GOT3 (cell line): ENCODE data around the gene RNF25.
"Not testable (repeated sequence)": the region's sequence is repeated elsewhere in the genome, so short reads cannot be mapped to it uniquely, and the experiment has no call there.

Experiments
- DNase-seq: peaks from one replicate; lab custom pipeline; 2025; ENCODE audit warnings: mixed read lengths; lab: John Stamatoyannopoulos, UW

The RNF25 gene

GRCh38 chr2:218671654-218672566 lies at the start of gene RNF25, which contains the start of gene STK36:
TSS of gene RNF25 (minus strand) at chr2:218672002. CDS start at chr2:218671970, 32 bp downstream.
TSS of gene STK36 (plus strand) at chr2:218672086. CDS start at chr2:218672830, 744 bp downstream.
- DNase-seq: peak; percentile 40

GRCh38 chr2:218721488-218721887 lies 49.7 kb upstream of the RNF25 start:
- DNase-seq: no peak

GRCh38 chr2:218720048-218721041 lies 48.5 kb upstream of the RNF25 start:
- no peak for DNase-seq

GRCh38 chr2:218719457-218719856 lies 47.7 kb upstream of the RNF25 start:
- DNase-seq: no peak

GRCh38 chr2:218718058-218718457 lies 46.3 kb upstream of the RNF25 start:
- DNase-seq: no peak

- DNase-seq: no peak
Observed at GRCh38 chr2:218717262-218717661, 45.5 kb upstream of the RNF25 start.

GRCh38 chr2:218716070-218716469 lies 44.3 kb upstream of the RNF25 start:
- no peak for DNase-seq

GRCh38 chr2:218713922-218714321 lies 42.1 kb upstream of the RNF25 start:
- DNase-seq: no peak

- no peak for DNase-seq
Observed at GRCh38 chr2:218711550-218711929, 39.7 kb upstream of the RNF25 start.

- DNase-seq: peak; percentile 92
Observed at GRCh38 chr2:218710687-218711549, 39.1 kb upstream of the RNF25 start, which contains the start of gene TTLL4. TSS of gene TTLL4 (plus strand) at chr2:218710835. CDS start at chr2:218737677, 26,842 bp downstream.

- no peak for DNase-seq
Observed at GRCh38 chr2:218710334-218710686, 38.5 kb upstream of the RNF25 start.

GRCh38 chr2:218709908-218710307 lies 38.1 kb upstream of the RNF25 start:
- no peak for DNase-seq

- DNase-seq: no peak
Observed at GRCh38 chr2:218708086-218708485, 36.3 kb upstream of the RNF25 start.

- no peak for DNase-seq
Observed at GRCh38 chr2:218703341-218703740, 31.5 kb upstream of the RNF25 start.

- no peak for DNase-seq
Observed at GRCh38 chr2:218701806-218702205, 30.0 kb upstream of the RNF25 start.

GRCh38 chr2:218698885-218699284 lies 27.1 kb upstream of the RNF25 start:
- DNase-seq: no peak

- DNase-seq: no peak
Observed at GRCh38 chr2:218694405-218695145, 22.8 kb upstream of the RNF25 start.

- DNase-seq: no peak
Observed at GRCh38 chr2:218691234-218691633, 19.4 kb upstream of the RNF25 start.

- not testable (repeated sequence) for DNase-seq
Observed at GRCh38 chr2:218687400-218688060, 15.7 kb upstream of the RNF25 start.

GRCh38 chr2:218680061-218680460 lies 8.3 kb upstream of the RNF25 start:
- no peak for DNase-seq
